ENCODE data around the gene RABIF.

- TF ChIP-seq CTCF (IDR thresholded peaks at IDR 0.05) (no peak), POLR2A (IDR thresholded peaks at IDR 0.05) (no peak)
Measured at GRCh38 chr1:202932476-202932875, 43.5 kb upstream of the RABIF start.
